Hypothalamus (tissue), 51 donors: ENCODE data around the gene SLC37A1.

Experiments used
- DNase-seq, 51 donors: peaks; one replicate each; lab custom pipeline; 2025; lab: John Stamatoyannopoulos, UW

Gene SLC37A1

DNA sequence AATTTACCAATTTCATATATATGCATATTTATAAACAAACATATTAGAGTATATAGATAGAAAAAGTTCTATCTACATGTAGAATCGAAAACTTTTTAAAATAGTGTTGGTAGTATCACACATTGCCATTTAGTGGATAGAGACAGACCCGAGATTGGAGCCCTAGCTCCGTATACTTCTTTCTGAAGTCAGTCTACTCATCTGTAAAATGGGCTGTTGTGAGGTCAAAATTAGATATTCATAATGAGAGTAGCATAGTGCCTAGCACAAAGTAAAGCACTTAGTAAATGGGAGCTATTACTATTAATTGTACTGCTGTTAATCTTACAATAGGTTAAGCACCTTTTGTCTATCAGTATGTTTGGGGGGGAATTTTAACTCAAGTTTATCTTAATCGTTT, 13.4 kb upstream of the SLC37A1 start:
- DNase-seq = no peak

- no peak for DNase-seq
Observed at GRCh38 chr21:42500736-42501135, 12.9 kb upstream of the SLC37A1 start.

GRCh38 chr21:42503711-42504110, 9.9 kb upstream of the SLC37A1 start:
- no peak for DNase-seq

- DNase-seq = no peak
Observed at GRCh38 chr21:42505090-42505726, 8.4 kb upstream of the SLC37A1 start.

GRCh38 chr21:42507418-42507817, 6.2 kb upstream of the SLC37A1 start:
- no peak for DNase-seq

DNA sequence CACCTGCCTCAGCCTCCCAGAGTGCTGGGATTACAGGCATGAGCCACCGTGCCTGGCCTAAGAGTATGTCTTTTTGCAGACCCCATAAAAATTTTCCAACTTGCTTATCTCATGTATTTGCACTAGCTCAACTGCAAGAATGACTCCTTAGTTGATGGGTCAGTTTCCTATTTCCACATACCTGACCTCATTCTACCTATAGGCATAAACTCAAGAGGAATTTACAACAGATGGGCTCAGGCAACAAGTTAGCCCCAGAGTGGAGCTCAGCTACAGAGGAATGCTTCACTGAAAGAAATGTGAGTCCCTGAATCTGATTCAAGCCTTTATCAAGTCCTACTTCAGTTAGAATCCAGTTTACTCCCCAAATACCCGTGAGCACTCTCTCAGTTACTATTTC, 5.3 kb upstream of the SLC37A1 start:
- DNase-seq = no peak

- DNase-seq = no peak
Observed at GRCh38 chr21:42509244-42509643, 4.4 kb upstream of the SLC37A1 start.

DNA sequence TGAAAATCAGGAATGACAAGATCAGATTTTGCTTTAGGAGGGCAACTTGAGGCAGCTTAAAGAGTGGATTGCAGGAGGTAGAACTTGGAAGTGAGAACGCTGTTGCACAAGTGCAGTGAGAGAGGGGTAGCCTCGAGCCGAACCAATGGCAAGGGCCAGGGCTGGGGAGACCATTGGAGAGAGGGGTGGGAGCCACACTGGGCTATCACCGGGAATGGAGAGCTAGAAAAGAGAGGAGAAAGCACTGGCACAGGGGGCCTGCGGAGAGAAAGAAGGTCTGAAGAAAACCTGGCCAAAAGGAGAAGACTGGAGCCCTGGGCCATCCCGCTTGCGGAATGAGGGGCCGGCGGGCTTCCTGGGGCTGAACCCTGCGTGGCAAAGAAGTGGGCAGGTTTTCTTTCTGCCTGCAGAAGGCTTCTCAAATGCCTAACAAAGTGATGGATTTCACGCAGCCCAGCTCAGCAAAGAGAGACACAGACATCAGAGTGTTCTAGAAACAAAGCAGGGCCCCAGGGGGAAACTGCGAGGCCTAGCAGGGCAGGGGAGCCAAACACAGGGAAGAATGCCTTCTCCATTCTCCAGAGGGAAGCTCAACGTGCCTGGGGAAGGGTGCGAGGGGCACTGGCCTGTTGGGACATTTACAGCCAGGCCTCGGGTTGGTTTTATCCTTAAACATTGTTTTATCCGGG, 1.2 kb upstream of the SLC37A1 start:
- no peak for DNase-seq

GRCh38 chr21:42513985-42514882, 582 bp downstream of the SLC37A1 start:
- peak in 8 of 51 donors; percentile 24 to 59 (median 37) for DNase-seq

DNA sequence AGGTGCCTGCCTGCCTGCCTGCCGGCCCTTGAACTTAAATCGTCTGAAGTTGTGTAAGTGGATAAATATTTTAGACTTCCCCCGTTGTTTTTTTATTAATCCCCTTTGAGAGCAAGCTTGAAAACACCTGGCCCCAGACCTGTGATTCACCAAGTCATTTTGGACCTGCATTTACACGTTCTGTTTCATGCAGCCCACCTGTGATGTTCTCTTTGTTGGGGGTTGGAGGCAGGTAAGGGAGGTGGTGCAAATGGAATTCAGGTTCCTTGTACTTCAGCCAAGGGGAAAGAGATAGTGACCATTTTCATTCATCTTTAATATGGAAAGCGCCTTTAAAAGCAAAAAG, 1.2 kb downstream of the SLC37A1 start:
- no peak for DNase-seq

DNA sequence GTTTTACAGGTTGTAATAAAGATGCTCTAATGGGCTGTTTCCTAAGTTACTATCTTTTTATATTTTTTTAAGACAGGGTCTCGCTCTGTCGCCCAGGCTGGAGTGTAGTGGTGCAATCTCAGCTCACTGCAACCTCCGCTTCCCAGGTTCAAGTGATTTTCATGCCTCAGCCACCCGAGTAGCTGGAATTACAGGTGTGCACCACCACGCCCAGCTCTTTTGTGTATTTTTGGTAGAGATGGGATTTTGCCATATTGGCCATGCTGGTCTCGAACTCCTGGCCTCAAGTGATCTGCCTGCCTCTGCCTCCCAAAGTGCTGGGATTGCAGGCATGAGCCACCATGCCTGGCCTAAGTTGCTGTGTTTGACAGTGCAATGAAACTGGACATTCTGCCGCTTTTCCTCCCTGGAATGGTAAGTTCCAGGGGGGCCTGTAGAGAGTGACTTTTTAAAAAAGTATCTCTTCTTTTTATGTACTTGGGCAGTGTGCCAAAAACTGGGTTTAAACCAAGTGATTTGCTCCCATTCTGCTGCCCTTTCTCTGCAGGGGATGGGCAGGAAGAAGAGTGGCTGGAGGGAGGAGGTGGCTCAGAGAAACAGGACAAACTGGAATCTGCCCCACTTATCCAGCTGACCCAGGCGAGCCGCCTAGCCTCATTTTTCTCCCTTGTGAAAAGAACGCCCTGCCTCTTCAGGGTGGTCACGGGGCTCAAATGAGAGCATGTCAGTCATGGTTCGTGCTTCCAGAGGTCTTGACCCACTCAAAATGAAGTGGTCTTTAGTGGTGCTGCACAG, 2.3 kb downstream of the SLC37A1 start:
- peak in 2 of 51 donors; percentile 29 to 53 for DNase-seq

- no peak for DNase-seq
Observed at GRCh38 chr21:42518215-42518614, 4.6 kb downstream of the SLC37A1 start.

GRCh38 chr21:42518626-42519025, 5.0 kb downstream of the SLC37A1 start:
- no peak for DNase-seq

GRCh38 chr21:42520628-42521253, 7.1 kb downstream of the SLC37A1 start:
- DNase-seq = peak in 1 of 51 donors; percentile 10

DNA sequence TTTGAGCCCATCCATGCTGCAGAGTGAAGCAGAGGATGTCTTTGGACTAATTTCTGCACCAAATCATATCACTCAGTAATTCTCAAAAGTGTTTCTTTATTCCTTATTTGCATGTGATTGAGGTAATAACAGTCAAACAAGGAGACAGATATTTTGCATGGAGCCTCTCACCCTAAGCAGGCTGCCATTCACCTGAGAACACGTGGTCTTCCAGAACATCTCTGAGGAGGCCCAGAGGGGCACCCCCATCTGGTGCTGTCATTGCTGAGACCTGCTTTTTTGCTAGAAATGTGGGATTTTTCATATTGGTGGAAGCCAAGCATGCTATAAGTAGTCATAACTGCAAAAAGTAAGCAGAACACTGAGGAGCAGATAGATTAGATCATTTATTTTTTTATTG, 7.7 kb downstream of the SLC37A1 start:
- DNase-seq = no peak

DNA sequence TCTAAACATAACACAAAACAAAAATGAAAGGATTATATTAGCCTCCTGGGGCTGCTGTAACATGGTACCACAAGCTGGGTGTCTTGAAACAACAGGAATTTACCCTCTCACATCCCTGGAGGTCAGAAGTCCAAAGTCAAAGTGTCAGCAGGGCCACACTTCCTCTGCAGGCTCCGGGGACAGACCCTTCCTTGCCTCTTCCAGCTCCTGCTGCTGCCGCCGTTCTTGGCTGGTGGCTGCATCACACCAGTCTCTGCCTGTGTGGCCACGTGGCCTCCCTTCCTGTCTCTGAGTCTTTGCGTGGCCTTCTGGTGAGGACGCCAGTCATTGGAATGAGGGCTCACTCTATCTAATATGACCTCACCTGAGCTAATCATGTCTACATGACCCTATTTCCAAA, 8.2 kb downstream of the SLC37A1 start:
- DNase-seq = no peak

- no peak for DNase-seq
Observed at GRCh38 chr21:42522271-42522670, 8.6 kb downstream of the SLC37A1 start.

DNA sequence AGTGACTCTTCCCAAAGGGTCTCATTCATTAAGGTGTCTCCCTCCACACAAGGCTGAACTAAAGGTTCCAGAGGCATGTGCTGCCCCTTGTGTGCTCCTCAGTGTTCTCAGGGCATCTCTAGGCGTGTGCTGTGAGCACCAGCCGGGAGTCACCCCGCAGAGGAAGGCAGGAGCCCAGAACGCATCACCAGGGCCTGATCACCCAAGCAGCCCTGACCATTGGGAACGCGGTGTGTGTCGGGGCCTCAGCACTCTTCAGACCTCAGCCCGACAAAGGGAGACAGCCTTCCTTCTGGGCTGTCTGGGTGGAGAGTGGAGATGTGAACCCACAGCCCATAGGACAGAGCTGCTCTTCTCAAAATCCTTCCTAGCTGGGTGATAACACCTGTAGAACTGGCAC, 9.1 kb downstream of the SLC37A1 start:
- DNase-seq = no peak

DNA sequence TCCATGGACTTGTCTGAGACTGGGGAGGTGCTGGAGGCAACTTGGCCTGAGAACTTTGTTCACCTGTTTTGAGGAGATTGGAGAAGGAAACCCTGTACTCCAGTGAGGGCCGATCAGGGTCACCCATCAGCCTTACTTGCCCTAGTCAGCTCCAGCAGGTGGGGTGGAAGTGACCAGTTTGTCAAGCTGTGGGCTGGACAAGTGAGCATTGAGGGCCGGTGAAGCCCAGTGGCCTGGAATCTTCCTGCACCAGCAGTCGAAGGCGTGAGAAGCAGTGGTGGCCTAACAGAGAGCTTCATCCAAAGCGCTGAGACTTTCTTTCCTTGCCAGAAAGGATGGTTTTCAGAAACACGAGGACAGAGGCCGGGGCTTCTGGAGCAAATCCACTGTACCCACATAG, 9.6 kb downstream of the SLC37A1 start:
- DNase-seq = no peak

DNA sequence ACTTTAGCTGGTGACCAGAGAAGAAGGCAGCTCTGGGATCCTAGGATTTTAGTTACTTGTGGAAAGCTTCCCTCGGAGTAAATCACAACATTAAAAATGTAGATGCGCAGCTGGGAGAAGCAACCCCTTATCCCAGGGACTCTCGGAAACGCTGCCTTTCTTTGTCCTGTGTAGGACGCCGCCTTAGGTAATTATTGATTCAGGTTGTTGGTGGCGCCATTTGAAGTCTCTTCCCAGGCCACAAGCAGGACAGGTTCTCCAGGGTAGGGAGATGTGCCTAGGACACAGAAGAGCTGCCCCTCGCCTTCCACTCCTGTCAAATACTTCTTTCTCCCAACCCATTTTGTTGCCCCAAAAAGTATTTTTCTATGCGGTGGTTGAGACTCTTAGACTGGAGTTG, 10.3 kb downstream of the SLC37A1 start:
- no peak for DNase-seq
